Activated CD4-positive, alpha-beta T cell treated with anti-CD3 and anti-CD28 coated beads, Interleukin-2, amount 10 ng/mL, durations not matched to agents 24 days and 14 days (primary cell): ENCODE data around the gene CIITA. TPM values are rescaled to one million over a fixed set of nuclear protein-coding genes. Genes with fewer than 3 reads are reported as not detected.

Experiments used
- DNase-seq: peaks from one replicate; pipeline ENCODE4 v3.0.0; 2022
- H3K27ac Mint-ChIP-seq: one replicate; pipeline ENCODE4 v1.8.0; 2022; ENCODE audit warnings: mild to moderate bottlenecking, mixed read lengths
- H3K27me3 Mint-ChIP-seq: one replicate; pipeline ENCODE4 v1.8.0; 2022; ENCODE audit warnings: mixed read lengths
- H3K36me3 Mint-ChIP-seq: one replicate; pipeline ENCODE4 v1.8.0; 2022; ENCODE audit warnings: low read depth, mild to moderate bottlenecking, mixed read lengths
- H3K4me1 Mint-ChIP-seq: one replicate; pipeline ENCODE4 v1.8.0; 2021; ENCODE audit warnings: mixed read lengths
- H3K4me3 Mint-ChIP-seq: one replicate; pipeline ENCODE4 v1.8.0; 2022; ENCODE audit warnings: mild to moderate bottlenecking, moderate library complexity, mixed read lengths
- H3K9me3 Mint-ChIP-seq: one replicate; pipeline ENCODE4 v1.8.0; 2021; ENCODE audit warnings: mixed read lengths
- intact Hi-C: fragments of 100-400 bp; cut with micrococcal nuclease; formaldehyde crosslinking; loops from one replicate; pipeline ENCODE4 v1.15.1; 2023
- total RNA-seq: library from RNA; stranded (reverse); gene quantifications from 2 replicates; pipeline ENCODE4 v1.2.3, GENCODE V29; 2022

The CIITA gene
- total RNA-seq, 1 donor from 2014 or later, result 5.0 TPM

DNA sequence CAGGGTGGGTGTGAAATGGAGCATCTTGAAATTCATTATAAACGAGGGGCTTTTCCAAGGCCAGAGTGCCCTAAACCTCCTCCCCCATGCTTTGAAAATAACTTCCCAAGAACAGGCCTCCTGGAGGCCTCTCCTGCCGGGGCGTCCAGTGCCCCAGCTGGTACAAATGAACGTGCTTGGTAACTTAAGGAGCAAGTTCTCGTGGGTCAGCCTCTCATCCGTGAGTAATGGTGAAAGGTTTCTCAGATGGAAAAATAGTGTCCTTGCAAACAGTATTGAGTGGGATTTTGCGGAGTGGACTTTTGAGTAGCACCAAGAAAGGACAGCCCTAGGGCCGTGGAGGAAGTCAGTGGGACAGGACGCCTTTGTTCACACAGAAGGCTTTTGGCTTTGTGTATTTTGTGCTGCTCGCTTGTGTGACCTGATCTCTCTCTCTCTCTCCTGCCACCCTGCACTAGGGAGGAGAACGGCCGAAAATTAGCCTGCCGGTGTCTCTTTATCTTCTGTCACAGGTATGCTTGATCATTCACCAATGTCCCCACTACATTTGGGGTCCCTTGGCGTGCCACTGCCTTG, 102.0 kb downstream of the CIITA start:
- H3K4me3 Mint-ChIP-seq, result no peak overlapping the region
- intact Hi-C loops, result no loop called here
- no peaks in the 10 kb centered on the region for H3K9me3 Mint-ChIP-seq
- no peak for DNase-seq
- peaks cover 45% of the 10 kb centered on the region for H3K36me3 Mint-ChIP-seq
- H3K27ac Mint-ChIP-seq, result peak overlapping the region; percentile 66
- no peaks in the 10 kb centered on the region for H3K27me3 Mint-ChIP-seq
- H3K4me1 Mint-ChIP-seq, result peaks cover 61% of the 10 kb centered on the region

DNA sequence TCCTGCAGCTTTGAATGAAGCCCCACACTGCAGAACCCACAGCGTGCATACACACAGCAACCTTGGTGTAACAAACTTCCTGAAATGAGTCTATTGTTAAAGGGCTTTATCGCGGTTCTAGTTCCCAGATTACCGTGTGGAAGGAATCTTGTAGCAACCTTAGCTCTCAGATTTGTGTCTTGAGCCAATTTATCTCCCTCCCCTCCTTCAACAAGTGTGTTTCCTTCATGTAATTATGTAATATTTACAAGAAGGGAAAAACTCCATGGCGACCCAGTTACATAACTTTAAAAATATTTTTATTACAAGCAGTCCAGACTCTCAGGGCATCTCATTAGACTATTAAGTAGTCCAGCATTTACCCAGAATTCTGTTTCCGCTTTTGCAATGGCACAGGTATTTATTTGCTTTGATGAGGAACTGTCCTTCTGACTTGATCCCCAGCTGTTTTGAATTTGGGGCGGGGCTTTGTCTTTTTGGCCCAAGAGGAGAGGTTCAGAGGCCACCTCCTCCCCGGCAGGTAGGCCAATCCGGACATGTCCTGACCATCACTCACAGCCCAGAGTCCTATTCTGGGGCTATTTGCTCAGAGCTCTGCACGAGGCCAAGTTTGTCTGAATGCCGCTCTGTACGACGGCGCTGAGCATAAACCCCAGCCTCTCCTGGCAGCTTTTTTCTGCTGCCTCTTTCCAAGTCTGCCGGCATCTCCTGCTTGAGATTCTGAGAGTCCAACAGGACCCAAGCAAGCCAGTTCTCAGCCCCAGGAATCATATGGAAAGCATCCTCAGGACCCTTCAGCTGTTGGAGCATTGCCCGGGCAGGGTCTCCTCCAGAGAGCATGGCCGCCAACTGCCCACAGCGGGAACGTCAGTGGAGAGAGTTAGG, 103.0 kb downstream of the CIITA start:
- Mint-ChIP-seq H3K27me3 (no peaks in the 10 kb centered on the region), H3K9me3 (no peaks in the 10 kb centered on the region), H3K4me3 (no peak overlapping the region), H3K4me1 (peaks cover 61% of the 10 kb centered on the region), H3K36me3 (peaks cover 46% of the 10 kb centered on the region), H3K27ac (no peak overlapping the region)
- intact Hi-C loops, result no loop called here
- DNase-seq, result no peak

DNA sequence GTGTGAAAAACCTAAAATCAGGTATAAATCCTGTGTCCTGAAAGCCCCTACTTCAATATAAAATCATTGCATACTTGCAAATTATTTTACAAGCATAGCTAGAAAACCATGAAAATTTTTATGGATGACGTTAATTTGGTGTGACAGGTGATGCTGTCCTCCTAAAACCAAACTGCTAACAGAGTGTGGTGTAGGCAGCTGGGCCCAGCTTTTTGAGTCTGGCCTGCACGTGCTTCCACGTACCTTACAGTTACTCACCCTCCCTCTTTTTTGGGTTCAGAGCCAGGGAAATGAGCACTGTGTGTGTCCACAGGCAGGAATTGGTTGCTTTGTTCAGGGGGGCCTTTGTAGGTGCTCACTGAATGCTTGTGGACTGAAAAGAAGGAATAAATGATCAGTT, 103.8 kb downstream of the CIITA start:
- no peak for DNase-seq
- Mint-ChIP-seq H3K4me3 (no peak overlapping the region), H3K27ac (no peak overlapping the region), H3K9me3 (no peaks in the 10 kb centered on the region), H3K4me1 (peaks cover 59% of the 10 kb centered on the region), H3K27me3 (no peaks in the 10 kb centered on the region), H3K36me3 (peaks cover 47% of the 10 kb centered on the region)
- intact Hi-C loops, result no loop called here

DNA sequence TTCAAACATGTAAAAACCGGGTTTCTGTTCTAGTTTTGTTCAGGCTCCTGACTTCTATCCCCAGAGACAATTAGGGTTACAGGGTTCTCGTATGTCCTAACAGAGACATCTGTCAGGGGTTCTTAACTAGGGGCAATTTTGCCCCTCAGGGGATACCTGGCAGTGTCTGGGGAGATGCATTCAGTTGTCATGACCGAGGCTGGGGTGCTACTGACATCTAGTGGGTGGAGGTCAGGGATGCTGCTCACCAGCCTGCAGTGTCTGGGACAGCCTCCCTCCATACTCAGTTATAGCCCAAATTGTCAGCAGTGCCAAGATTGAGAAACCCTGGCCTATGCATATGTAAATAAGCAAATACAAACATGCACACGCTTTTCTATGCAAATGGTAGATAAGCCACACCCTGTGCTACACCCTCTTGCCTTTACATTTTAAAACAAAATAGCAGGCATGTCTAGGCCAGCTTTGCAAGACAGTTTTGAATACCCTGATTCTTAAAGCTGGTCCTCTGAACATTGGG, 104.8 kb downstream of the CIITA start:
- no peak overlapping the region for H3K4me3 Mint-ChIP-seq
- H3K27me3 Mint-ChIP-seq, result no peaks in the 10 kb centered on the region
- intact Hi-C loops, result no loop called here
- peaks cover 60% of the 10 kb centered on the region for H3K4me1 Mint-ChIP-seq
- H3K27ac Mint-ChIP-seq, result no peak overlapping the region
- DNase-seq, result peak; percentile 86
- H3K9me3 Mint-ChIP-seq, result no peaks in the 10 kb centered on the region
- H3K36me3 Mint-ChIP-seq, result peaks cover 51% of the 10 kb centered on the region

DNA sequence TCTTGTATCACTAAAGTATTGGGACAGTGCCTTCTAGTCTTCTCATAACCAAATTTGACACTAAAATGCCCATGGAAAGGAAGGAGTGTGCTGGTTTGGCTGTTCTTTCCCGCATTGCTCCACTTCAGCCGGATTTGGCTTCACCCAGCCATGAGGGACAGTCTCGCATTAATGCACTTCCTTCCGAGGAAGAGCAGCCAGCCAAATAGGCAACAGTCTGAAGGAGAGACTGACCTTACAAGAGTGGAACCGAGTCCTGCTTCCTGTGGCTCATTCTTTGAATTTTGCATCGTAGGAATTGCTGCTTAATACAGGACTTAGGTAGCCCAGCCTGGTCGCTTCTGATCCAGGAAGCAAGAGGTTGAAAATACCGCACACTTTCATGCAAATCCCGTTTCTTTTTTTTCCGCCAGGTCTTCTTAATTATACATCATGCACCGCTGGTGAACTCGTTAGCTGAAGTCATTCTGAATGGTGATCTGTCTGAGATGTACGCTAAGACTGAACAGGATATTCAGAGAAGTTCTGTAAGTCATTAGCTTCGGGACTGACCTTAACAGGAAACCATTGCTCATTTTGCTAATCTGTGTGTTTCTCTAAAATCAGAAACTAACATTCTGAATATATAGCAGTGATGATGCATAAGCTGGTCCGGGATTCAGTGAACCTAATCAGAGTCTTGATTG, 105.6 kb downstream of the CIITA start:
- DNase-seq, result no peak

DNA sequence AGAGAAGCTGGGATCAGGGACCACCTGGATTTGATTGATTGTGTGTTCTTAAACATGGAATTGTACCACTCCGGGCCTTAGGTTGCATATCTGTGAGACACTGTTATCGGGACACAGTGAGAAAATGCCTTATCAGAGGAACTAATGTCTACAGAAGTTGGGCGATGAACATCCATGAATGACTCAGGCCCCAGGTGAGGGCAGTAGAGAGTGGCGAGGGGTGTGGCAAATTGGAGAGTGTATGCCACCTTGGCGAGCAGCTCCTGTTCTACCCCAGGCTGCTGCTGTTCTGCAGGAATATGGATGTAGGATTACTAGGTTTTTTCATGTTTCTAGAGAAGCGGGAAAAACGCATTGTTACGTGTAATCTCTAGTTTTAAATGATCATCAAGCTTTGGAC, 106.2 kb downstream of the CIITA start:
- no peak overlapping the region for H3K4me3 Mint-ChIP-seq
- no peaks in the 10 kb centered on the region for H3K27me3 Mint-ChIP-seq
- H3K4me1 Mint-ChIP-seq, result peaks cover 59% of the 10 kb centered on the region
- peaks cover 44% of the 10 kb centered on the region for H3K36me3 Mint-ChIP-seq
- intact Hi-C loops, result no loop called here
- no peaks in the 10 kb centered on the region for H3K9me3 Mint-ChIP-seq
- DNase-seq, result no peak
- H3K27ac Mint-ChIP-seq, result no peak overlapping the region

More for the DNA sequence above, 105.6 kb downstream of the CIITA start:
- intact Hi-C loops, result no loop called here
- Mint-ChIP-seq H3K4me3 (peak overlapping the region; percentile 12), H3K4me1 (peaks cover 59% of the 10 kb centered on the region), H3K9me3 (no peaks in the 10 kb centered on the region), H3K27me3 (no peaks in the 10 kb centered on the region), H3K27ac (peak overlapping the region; percentile 63), H3K36me3 (peaks cover 47% of the 10 kb centered on the region)

DNA sequence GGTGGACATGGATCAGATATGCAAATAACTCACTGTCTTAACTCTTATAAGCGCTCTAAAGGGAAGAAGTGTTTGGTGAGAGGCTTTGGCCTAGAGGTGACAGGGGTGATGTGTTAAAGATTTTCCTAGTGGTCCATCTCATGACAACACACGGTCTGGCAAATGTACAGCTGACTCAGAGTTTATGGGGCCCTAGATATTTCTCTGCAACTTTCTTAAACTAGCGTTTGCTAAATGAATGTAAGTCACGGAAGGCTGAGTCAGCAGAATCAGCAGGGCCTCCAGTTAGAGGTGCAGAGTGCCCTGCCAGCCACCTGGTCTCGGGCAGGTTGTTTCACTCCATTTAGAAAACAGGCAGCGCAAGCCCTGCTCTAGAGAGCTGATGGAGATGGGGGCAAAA, 107.5 kb downstream of the CIITA start:
- intact Hi-C loops, result no loop called here
- peaks cover 36% of the 10 kb centered on the region for H3K36me3 Mint-ChIP-seq
- no peak for DNase-seq
- no peaks in the 10 kb centered on the region for H3K9me3 Mint-ChIP-seq
- H3K4me3 Mint-ChIP-seq, result no peak overlapping the region
- peak overlapping the region; percentile 40 for H3K27ac Mint-ChIP-seq
- peaks cover 60% of the 10 kb centered on the region for H3K4me1 Mint-ChIP-seq
- H3K27me3 Mint-ChIP-seq, result no peaks in the 10 kb centered on the region

Other genes starting within 250 kb of the CIITA start
- gene TEKT5, start 182.3 kb upstream of the CIITA start, total RNA-seq, result not detected in 2 replicates
- gene NUBP1, start 133.4 kb upstream of the CIITA start, total RNA-seq, result 38.6 and 39.5 TPM in 2 replicates
- gene TVP23A, start 58.4 kb upstream of the CIITA start, total RNA-seq, result not detected in 2 replicates
- gene DEXI, start 65.3 kb downstream of the CIITA start, total RNA-seq, result 35.6 and 38.0 TPM in 2 replicates
- 35.9 and 36.2 TPM in 2 replicates for gene CLEC16A, start 67.4 kb downstream of the CIITA start, total RNA-seq